Fibroblast of pulmonary artery (primary cell): ENCODE results near the gene FOXB2.

Experiments used
- DNase-seq: peaks from one replicate; pipeline ENCODE4 v3.0.0-alpha.2; 2010; ENCODE audit warnings: low read depth
- H3K4me3 ChIP-seq: replicated peaks from 2 replicates; pipeline ENCODE4 v1.5.1; 2011; ENCODE audit warnings: low read depth, mild to moderate bottlenecking, control low read depth, low read length, moderate library complexity
- CTCF ChIP-seq: IDR thresholded peaks from 2 replicates; pipeline ENCODE4 v1.5.1; 2011; ENCODE audit warnings: mild to moderate bottlenecking, control low read depth, low read length, inconsistent platforms; ENCODE audit errors: missing control alignments

Gene FOXB2

GRCh38 chr9:77016121-77016525, 3.3 kb upstream of the FOXB2 start:
- DNase-seq = no peak
- H3K4me3 ChIP-seq = no peak overlapping the region
- no peak for TF ChIP-seq CTCF

- H3K4me3 ChIP-seq = no peak overlapping the region
- no peak for DNase-seq
- no peak for TF ChIP-seq CTCF
Measured at GRCh38 chr9:77016526-77017504, 2.6 kb upstream of the FOXB2 start.

- H3K4me3 ChIP-seq = no peak overlapping the region
- TF ChIP-seq CTCF = no peak
- no peak for DNase-seq
Measured at GRCh38 chr9:77017505-77017894, 2.0 kb upstream of the FOXB2 start.

GRCh38 chr9:77018058-77018968, 1.1 kb upstream of the FOXB2 start:
- H3K4me3 ChIP-seq = no peak overlapping the region
- TF ChIP-seq CTCF = no peak
- no peak for DNase-seq

- H3K4me3 ChIP-seq = no peak overlapping the region
- no peak for TF ChIP-seq CTCF
- no peak for DNase-seq
Measured at GRCh38 chr9:77018969-77019235, 553 bp upstream of the FOXB2 start.

- TF ChIP-seq CTCF = no peak
- no peak for DNase-seq
- no peak overlapping the region for H3K4me3 ChIP-seq
Measured at GRCh38 chr9:77019926-77020412, 514 bp downstream of the FOXB2 start.
